ENCODE measurements around the gene ARHGEF33.

DNA sequence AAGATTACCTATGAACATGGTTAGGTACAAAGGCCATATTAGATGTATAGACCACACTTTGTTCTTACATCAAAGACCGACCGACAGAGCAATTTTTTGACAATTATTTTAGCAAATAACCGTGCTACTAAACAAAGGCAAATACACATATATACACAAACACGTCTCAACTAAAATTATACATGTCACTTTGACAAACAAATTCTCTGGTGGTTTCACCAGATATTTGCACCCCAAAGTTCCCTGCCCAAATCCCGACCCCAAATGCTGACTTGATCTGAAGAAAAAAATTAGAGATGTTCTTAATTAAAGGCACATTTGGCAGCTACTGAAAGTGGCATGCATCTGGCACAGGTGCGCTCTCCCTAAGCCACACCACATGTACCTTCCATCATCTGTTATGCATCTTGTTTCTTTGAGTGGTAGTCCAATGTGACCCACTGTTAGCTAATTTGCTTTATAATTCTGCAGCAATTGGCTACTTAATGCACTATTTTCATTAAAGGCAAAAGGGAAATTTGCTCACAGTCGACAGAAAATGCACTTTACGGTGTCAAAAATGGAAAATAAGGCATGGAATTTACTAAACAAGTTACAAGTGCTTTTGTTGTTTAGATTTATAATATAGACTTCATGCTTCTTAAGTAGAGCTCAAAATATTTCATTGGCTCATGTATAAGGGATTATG lies 92.1 kb downstream of the ARHGEF33 start:
- TF ChIP-seq, protein P1, sequence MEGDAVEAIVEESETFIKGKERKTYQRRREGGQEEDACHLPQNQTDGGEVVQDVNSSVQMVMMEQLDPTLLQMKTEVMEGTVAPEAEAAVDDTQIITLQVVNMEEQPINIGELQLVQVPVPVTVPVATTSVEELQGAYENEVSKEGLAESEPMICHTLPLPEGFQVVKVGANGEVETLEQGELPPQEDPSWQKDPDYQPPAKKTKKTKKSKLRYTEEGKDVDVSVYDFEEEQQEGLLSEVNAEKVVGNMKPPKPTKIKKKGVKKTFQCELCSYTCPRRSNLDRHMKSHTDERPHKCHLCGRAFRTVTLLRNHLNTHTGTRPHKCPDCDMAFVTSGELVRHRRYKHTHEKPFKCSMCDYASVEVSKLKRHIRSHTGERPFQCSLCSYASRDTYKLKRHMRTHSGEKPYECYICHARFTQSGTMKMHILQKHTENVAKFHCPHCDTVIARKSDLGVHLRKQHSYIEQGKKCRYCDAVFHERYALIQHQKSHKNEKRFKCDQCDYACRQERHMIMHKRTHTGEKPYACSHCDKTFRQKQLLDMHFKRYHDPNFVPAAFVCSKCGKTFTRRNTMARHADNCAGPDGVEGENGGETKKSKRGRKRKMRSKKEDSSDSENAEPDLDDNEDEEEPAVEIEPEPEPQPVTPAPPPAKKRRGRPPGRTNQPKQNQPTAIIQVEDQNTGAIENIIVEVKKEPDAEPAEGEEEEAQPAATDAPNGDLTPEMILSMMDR (conservative IDR thresholded peaks at IDR 0.05; ENCODE audit: low read length): no peak
- TF ChIP-seq EZH2phosphoT487 (IDR thresholded peaks at IDR 0.05; ENCODE audit: borderline replicate concordance, low read depth, low read length): no peak
